Mammary epithelial cell (primary cell): ENCODE data around the gene PPP1R9A.

Experiments used
- CTCF ChIP-seq, 2 donors: IDR thresholded peaks in 1 of 2; conservative IDR thresholded peaks in 1 of 2; 2 replicates each; pipeline ENCODE4 v1.5.1; 2011 to 2012; ENCODE audit warnings: inconsistent platforms in 2 of 2, low read length in 2 of 2, mild to moderate bottlenecking in 2 of 2, control low read depth in 1 of 2, low read depth in 1 of 2; ENCODE audit not compliant: insufficient read depth in 1 of 2; ENCODE audit errors: extremely low read depth in 1 of 2
- EZH2 ChIP-seq: IDR thresholded peaks from 2 replicates; pipeline ENCODE4 v1.6.1; 2012; ENCODE audit warnings: low read length, inconsistent platforms, borderline replicate concordance

- TF ChIP-seq CTCF (conservative IDR thresholded peaks at IDR 0.05 in 1 of 2, IDR thresholded peaks at IDR 0.05 in 1 of 2; ENCODE audit: extremely low read depth in 1 of 2, insufficient read depth in 1 of 2, low read depth in 1 of 2, low read length in 2 of 2) = no peak
- no peak for TF ChIP-seq EZH2
These were observed 368.7 kb downstream of the PPP1R9A start for GRCh38 chr7:95276114-95276513.
